ENCODE measurements around the gene CLMN. TPM values are rescaled to one million over a fixed set of nuclear protein-coding genes. Genes with fewer than 3 reads are reported as not detected.

The CLMN gene
- total and polyA plus RNA-seq, 10 of the 15 experiments (the other 5 are each of a cell fraction or from before 2014, with no cell fraction given), result 7.8 to 49.3 (median 18.5) TPM

- TF ChIP-seq GABPA (IDR thresholded peaks at IDR 0.05; ENCODE audit: low read depth) (no peak), IKZF2 (IDR thresholded peaks at IDR 0.05) (no peak), JUNB (IDR thresholded peaks at IDR 0.05) (no peak), SMC3 (IDR thresholded peaks at IDR 0.05; ENCODE audit: borderline replicate concordance, low read length) (no peak), HDGF (IDR thresholded peaks at IDR 0.05) (no peak), ETV6 (conservative IDR thresholded peaks at IDR 0.05 in 1 of 2, IDR thresholded peaks at IDR 0.05 in 1 of 2; ENCODE audit: borderline replicate concordance in 1 of 2, low read depth in 1 of 2) (no peak)
These were observed 62.2 kb downstream of the CLMN start (continued) for GRCh38 chr14:95257521-95257920.

GRCh38 chr14:95256776-95257060 lies 63.0 kb downstream of the CLMN start:
- Histone ChIP-seq H3K9me3 (replicated peaks; ENCODE audit: control insufficient read depth, insufficient read depth, low read length) (no peaks in the 10 kb centered on the region), H3K4me2 (ENCODE audit: control insufficient read depth, insufficient read depth) (no peak overlapping the region), H3K9ac (ENCODE audit: control insufficient read depth, insufficient read depth, low read length) (no peak overlapping the region), H4K20me1 (ENCODE audit: control insufficient read depth, insufficient read depth) (no peaks in the 10 kb centered on the region), H3K36me3 (ENCODE audit: control insufficient read depth in 2 of 2, insufficient read depth in 2 of 2, low read length in 1 of 2) (no peaks in the 10 kb centered on the region), H3K4me1 (ENCODE audit: control insufficient read depth, insufficient read depth, low read length) (peaks cover 49% of the 10 kb centered on the region), H3K27ac (ENCODE audit: control insufficient read depth, insufficient read depth) (no peak overlapping the region), H2AFZ (ENCODE audit: control insufficient read depth, low read depth, low read length) (no peak overlapping the region), H3K79me2 (ENCODE audit: control insufficient read depth, insufficient read depth, low read length) (no peaks in the 10 kb centered on the region), H3K4me3 (no peak overlapping the region), H3K27me3 (replicated peaks in 1 of 2; ENCODE audit: control insufficient read depth in 2 of 2, insufficient read depth in 2 of 2, low read length in 1 of 2) (no peaks in the 10 kb centered on the region)
- 66% methylated on average over 3 of the region's 3 CpGs for WGBS (ENCODE audit: insufficient coverage, insufficient replicate concordance, low lambda C conversion rate, missing lambda C conversion rate)
- in situ Hi-C loops (cut with MboI), result no loop called here
- TF ChIP-seq JUNB (IDR thresholded peaks at IDR 0.05) (no peak), NR2C1 (IDR thresholded peaks at IDR 0.05) (no peak), MYB (IDR thresholded peaks at IDR 0.05; ENCODE audit: borderline replicate concordance, low read depth, low read length) (no peak), CEBPZ (IDR thresholded peaks at IDR 0.05; ENCODE audit: low read depth, low read length) (no peak), TARDBP (IDR thresholded peaks at IDR 0.05; ENCODE audit: borderline replicate concordance) (no peak), TCF3 (IDR thresholded peaks at IDR 0.05; ENCODE audit: borderline replicate concordance, insufficient read depth, low read depth, low read length) (no peak), ZBED1 (IDR thresholded peaks at IDR 0.05; ENCODE audit: borderline replicate concordance) (no peak), SMC3 (IDR thresholded peaks at IDR 0.05; ENCODE audit: borderline replicate concordance, low read length) (no peak), NFIC (IDR thresholded peaks at IDR 0.05; ENCODE audit: low read depth, low read length) (no peak), ZNF687 (IDR thresholded peaks at IDR 0.05) (no peak)
- ChIA-PET SMC1A (ENCODE audit: uncharacterized antibody, unreplicated experiment) (interaction anchor here (0.6 to 2.1 kb wide), 3 partner anchors 7 to 1714 kb away, joined by 3 to 8 read pairs (median 5); no protein-coding TSS in a partner anchor), POLR2A (no interaction called here), RAD21 (ENCODE audit: unreplicated experiment) (no interaction called here), CTCF (no interaction called here)
- FAIRE-seq (no peak), ATAC-seq (no peak), DNase-seq (ENCODE audit: low read depth, low spot score) (no peak)
- intact Hi-C loops (cut with micrococcal nuclease; ENCODE audit: unreplicated experiment), result no loop called here
- BruUV-seq (replicated peaks), result no TSS peak

Data from GM12878 (cell line).